NCI-H774 (cell line): Measurements from ENCODE around the gene RBM20.
"Not testable (repeated sequence)": the region's sequence is repeated elsewhere in the genome, so short reads cannot be mapped to it uniquely, and the experiment has no call there.

Experiments
- DNase-seq: peaks from one replicate; lab custom pipeline; 2025; lab: John Stamatoyannopoulos, UW

RBM20 gene

GRCh38 chr10:110857265-110858171, 213.4 kb downstream of the RBM20 start:
- peak; percentile 4 for DNase-seq

DNA sequence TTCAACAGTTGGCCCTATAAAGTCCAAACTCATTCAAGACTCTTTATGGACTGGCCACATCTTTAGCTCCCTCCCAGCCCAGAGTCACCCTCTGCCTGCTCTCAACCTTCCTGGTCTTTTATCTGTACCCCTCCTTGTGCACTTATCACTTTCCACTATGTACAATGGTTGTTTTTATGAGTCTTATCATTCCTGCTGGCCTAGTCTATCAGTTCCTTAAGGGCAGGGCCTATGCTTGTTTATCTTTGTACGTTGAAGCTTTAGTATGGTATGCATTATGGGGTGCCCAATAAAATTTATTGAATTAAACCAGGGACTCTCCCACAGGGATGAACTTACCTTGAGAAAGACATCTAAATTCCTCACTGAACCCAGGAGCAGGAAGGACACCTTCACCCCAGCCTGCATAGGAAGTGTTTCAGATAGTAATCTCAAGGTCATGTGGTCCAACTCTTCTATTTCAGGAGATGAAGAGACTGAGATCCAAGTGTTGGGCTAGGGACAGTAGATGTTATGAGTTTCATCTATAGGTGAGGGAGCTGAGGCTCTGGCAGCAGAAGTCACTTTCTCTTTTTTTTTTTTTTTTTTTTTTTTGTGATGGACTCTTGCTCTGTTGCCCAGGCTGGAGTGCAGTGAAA, 214.3 kb downstream of the RBM20 start:
- DNase-seq = no peak

DNA sequence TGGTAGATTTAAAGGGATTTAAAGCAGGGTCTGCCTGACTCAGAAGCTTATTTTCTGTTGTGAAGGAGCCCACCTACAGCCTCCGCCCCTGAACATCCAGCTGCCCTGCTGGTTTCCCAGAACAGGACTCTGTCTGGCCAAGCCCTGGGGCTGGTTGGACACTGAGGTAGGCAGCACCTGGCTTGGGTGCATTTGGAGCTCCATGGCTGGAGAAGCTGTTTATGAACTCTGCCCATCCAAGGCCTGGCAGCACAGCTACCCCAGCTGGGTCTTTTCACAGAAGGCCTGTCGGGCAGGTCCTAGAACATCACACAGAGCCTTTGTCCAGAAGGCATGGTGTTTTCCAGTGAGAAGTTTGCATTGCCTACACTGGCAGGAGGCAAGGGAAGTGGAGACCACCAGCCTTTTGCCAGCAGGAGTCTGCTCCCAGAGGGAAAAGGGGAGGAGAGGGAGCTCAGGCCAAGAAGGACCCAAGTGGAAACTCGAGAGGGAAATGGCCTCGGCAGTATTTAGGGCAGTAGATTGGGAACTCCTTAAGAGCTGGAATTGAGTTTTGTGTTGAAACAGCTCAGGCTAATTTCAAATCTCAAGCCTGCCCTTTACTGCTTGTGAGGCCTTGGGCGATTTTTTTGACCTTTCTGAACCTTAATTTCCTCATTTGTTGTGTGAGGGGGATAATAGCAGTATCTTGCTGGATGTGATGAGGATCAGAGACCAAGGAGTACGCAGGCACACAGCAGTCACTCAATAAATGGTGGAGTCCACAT, 215.3 kb downstream of the RBM20 start:
- no peak for DNase-seq

- DNase-seq = no peak
These were observed 215.8 kb downstream of the RBM20 start for GRCh38 chr10:110859973-110860376.

DNA sequence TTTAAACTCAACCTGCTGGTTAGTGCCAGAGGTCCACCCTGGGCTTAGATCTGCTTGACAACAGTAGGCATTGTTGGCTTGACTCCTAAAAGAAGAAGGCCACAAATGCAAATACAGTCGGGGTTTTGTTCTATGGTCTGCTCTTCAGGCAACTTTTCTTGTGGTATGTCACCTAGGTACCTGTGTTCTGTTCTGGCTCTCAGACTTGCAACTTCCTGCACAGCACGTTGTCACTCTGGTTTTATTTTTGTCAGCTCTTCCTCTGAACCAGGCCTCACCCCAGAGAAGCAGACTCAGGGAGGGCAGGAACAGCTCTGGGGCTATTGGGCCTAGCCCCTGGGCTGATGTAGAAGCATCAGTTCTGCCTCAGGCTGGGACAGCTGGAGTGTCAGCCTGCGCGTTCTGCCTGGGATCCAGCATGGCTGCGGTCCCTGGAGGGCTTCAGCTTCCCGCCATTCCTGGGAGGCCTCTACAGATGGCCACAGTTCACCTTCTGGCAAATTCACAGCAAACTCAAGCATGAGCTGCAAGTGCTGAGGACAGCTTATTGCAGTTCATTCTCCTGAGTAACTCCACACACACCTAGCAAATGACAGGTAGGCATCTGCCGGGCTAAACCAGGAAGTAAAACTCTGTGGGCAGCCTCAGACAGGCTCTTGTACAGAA, 216.6 kb downstream of the RBM20 start:
- DNase-seq = no peak

DNA sequence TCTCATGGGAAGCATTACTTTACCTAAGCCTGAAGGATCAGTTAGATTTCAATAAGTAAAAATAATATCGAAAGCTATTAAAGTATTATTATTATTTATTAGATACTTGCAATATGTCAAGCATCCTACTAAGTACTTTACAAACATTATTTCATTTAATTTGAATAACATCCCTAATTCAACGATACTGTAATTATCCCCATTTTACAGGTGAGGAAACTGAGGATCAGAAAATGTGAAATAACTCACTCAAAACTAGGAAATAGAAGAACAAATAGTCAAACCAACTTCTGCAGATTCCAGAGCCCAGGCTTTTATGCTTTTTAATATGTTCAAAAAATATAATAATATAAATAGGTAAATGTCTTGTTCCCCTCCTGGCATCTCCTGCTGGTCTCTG, 217.3 kb downstream of the RBM20 start:
- no peak for DNase-seq

DNA sequence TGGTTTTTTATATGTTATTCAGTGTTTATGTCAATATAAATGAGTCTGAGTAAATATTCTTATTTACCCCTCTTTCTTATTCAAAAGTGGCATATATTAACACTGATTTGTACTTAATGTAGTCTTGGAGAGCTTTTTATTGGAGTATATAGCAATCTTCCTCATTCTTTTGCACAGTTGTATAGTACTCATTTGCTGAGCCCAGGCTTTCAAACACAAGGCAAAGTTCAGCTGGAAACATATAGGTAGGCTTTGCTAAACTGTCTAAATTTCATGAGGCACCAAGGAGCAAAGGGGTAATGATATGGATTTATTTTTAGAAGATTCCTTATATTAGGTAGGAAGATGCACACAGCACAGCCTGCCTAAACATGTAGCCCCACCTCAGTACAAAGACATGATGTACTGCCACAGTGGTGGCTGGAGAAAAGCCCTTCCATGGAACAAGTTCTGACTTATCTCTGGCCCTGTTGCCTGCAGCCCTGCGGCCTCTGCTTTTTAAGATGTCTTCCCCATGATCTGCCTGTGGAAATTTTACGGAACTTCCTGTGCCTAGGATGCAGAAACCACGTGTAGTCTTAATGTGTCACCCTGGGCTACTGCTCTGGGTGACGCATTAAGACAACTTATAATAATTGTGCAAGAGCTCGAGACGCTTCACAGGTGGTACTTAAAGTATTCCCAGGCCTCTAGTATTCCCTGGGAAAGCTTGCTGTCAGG, 218.0 kb downstream of the RBM20 start:
- DNase-seq = no peak

- DNase-seq = no peak
These were observed 218.8 kb downstream of the RBM20 start for GRCh38 chr10:110862961-110863360.

- no peak for DNase-seq
These were observed 219.2 kb downstream of the RBM20 start for GRCh38 chr10:110863361-110863760.

DNA sequence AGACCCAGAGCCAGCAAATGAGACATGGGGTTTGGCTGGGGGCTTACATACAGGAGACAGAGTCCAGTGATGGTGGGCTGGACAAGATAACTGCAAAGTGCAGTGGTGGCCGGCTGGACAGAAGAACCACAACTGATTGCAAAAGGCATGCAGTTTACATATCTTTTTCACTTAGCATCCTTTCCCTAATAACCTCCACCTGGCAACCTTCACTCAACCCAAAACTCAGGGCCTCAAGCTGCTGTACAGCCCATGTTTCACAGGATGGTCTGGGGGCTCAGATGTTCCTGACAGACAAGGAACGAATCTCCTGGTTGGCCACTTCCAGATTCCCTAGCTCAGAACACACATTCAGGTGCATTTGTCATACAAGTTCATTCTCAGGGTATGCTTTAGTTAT, 219.8 kb downstream of the RBM20 start:
- DNase-seq = no peak

GRCh38 chr10:110864662-110865140, 220.6 kb downstream of the RBM20 start:
- no peak for DNase-seq

DNA sequence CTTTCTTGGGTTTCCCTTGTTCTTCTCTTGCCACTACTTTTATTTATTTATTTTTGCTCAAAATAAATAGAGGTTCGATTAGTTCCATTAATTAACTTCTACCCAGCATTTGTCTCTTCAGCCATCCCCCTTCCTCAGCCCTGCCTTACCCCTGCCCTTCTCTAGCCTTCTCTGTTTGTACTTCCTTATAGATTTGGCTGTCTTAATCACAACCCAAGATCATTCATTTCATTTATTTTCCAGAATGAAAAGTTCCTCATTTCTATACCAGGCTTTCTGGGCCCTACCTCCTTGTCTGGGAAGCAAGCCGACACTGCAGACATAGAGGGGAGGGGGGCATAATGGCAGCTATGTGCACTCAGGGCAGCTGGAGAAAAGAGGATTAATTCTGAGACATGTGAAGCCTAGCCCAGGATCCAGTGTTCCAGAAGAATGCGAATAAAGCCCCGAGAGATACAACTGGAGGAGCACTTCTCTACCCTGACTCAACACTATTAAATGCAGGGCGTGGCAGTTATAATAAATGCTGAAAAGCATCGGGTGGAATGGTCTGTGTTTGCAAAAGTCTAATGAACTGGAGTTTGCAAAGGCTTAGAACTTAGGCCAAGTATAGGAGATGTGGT, 221.2 kb downstream of the RBM20 start:
- DNase-seq = no peak

DNA sequence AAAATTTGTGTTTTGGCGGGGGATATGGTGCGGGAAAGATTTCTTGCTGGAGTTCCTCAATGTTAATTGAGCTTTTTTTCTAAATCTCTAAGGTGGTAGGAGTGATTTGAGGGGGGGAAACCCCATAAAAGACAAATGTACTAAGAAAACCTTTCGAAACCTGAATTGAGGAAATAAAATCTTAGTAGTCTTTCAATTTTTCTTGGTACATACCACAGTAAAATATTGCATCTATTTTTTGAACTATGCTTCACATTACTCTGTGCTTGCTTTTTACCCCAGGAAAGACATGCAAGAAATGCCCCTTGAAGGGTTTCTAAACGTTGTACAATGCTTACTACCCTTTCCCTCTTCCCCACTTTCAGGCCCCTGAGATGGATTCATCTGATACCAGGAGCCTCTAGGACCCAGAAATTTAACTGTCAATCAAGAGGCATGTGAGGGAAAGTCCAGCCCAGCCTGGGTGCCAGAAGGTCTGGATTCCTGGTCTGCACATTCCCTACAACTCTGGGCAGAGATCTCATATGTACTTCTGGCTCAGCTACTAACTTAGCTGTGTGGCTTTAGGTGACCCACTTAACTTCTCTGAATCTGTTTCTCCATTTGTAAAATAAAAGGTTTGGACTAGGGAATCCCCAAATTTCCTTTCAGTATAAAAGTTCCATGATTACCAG, 221.8 kb downstream of the RBM20 start:
- DNase-seq = no peak

DNA sequence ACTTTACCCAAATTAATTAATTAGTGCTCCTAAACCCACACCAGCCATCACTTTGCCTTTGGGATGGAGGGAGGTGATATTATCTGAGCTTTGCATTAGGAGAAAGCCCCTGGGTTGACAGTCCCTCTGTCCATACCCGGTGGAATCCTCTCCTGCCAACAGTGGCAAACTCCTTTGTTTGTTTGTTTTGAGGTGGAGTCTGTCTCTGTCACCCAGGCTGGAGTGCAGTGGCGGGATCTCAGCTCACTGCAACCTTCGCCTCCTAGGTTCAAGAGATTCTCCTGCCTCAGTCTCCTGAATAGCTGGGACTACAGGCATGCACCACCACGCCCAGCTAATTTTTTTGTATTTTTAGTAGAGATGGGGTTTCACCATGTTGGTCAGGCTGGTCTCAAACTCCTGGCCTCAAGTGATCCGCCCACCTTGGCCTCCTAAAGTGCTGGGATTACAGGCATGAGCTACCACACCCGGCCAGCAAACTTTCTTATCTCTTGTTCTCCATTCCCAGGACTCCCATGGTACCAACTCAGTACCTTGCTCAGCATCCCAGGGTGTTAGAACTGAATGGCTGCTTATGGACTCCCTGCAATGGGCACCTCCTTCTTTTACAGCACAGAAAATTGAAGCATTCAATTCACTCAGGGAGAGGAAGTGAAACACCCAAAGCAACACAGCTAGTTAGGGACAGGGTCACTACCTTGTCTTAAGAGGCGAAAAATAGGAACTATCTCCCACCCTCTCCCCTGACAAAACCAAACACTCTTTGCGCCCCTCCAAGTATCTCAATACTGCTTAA, 223.1 kb downstream of the RBM20 start:
- DNase-seq = not testable (repeated sequence)

DNA sequence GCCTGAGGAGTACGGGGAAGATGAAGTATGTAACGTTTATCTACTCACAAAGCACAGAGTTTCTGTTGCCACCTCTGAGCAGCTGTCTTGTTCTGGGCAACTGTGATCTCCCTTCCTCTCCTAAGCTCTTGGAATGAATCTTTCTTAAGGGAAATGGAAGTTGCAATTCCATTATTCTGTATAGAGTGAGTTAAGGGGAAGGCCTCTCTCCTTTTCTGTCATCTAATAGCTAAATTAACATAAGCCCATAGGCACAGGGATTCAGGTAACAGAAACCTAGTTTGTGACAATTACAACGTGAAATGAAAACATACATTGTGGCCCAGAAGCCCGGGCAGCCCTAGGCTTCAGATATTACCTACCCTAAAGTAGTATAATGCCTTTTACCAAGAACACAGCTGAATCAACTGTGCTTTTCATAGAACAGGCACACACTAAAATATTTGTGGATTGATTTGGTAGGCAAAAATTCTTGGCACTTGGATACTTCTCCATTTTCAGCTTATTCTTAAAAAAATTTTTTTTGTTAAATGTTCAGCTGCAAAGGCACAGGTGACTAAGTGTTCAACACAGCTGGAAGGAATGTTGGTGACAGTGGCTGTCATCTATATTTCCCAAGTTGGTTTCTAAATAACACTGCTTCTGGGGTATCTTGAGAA, 223.8 kb downstream of the RBM20 start:
- DNase-seq = no peak

DNA sequence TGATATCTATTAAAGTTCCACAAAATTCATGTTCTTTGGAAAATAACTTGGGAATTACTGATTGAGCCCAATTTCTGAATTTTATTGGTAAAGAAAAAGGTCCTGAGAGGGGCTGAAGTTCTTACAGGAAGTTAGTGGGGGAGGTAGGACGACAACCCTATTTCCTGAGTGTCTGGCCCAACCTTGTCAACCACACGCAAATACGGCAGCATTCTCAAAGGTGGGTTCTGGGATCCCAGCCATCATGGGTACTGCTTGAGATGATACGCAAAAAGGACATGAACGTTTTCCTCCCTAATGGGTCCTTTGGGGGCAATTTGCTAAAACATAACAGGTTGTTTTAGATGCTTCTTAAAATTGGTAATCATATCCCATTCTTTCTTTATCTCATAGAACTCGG, 224.8 kb downstream of the RBM20 start:
- no peak for DNase-seq

DNA sequence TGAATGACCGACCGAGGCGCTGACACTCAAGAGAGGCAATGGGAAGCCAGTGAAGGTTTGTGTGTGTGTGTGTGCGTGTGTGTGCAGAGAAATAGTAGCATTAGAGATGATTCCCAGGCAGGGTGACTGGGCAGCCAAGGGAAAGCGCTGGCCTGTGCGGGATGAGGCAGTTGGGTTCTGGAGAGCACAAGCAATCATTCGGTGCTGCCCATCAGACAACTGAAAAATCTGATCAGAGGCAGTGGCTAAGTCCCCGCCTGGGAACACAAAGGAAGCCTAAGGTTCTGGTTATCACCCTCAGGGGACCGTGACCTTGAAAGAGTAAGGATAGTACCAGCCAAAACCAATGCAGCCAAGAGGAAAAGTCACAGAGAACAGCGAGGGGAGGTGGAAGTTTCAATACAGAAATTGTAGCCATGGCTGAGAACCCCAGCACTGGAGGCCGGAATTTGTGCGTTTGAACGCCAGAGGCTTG, 226.7 kb downstream of the RBM20 start:
- DNase-seq = no peak

DNA sequence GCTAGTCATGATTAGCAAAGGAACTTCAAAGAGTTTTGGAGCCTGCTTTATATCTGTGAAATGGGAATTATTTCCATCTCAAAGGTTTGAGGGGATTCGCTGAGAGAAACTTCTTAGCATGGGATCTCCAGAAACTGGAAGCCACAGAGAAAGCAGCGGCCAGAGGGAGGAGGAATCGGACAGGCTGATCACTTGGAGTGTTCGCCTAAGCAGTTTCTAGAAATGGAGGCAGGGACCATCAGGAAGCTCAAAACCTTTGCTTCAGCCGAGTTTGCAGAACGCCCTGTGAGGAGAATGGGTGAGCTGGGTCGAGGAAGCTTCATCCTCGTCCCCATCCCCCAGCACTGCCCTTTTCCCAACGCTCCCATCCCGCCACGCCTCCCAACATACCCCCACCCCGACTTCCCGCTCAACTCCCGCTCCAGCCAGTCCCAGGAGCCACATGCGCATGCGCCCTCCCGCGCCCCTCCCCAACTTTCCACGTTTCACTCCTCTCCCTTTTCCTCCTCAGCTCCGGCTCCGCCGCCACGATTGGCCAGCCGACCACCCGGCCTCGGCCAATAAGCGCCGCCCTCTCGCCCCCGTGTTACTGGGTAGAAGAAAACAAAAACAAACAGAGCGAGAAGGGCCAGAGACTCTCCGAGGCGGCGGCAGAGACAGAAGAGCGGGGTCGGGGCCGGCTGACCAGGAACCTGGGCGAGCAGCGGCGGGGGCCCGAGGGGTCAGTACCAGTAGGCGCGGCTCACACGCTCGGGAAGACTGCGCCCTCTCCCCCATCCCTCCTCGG, 227.4 kb downstream of the RBM20 start, which contains the start of gene PDCD4:
TSS of gene PDCD4 (plus strand) at position 631 of the 787 bp plus-strand sequence. CDS start 4,100 bp downstream, outside the sequence.
- DNase-seq = peak; percentile 86
